Kidney epithelial cell (primary cell): ENCODE data around the gene ATRIP. TPM values are rescaled to one million over a fixed set of nuclear protein-coding genes. Genes with fewer than 3 reads are reported as not detected.
"Not testable (repeated sequence)": the region's sequence is repeated elsewhere in the genome, so short reads cannot be mapped to it uniquely, and the experiment has no call there.

Experiments used
- DNase-seq: peaks from one replicate; pipeline ENCODE4 v3.0.0-alpha.2; 2010; ENCODE audit warnings: low read depth
- H3K27me3 ChIP-seq: 2 replicates; pipeline ENCODE4 v1.6.0; 2011; ENCODE audit warnings: low read length; ENCODE audit not compliant: control insufficient read depth, insufficient read depth
- H3K36me3 ChIP-seq: 2 replicates; pipeline ENCODE4 v1.5.1; 2011; ENCODE audit warnings: low read length; ENCODE audit not compliant: control insufficient read depth, insufficient read depth
- H3K4me3 ChIP-seq: 2 replicates; pipeline ENCODE4 v1.5.1; 2011; ENCODE audit warnings: low read depth, mild to moderate bottlenecking, control low read depth, low read length
- CTCF ChIP-seq: IDR thresholded peaks from 2 replicates; pipeline ENCODE4 v1.5.1; 2011; ENCODE audit warnings: mild to moderate bottlenecking, moderate library complexity, low read length, control low read depth, inconsistent platforms; ENCODE audit not compliant: insufficient read depth, poor library complexity, severe bottlenecking
- total RNA-seq: library from RNA; depleted of rRNA; stranded (reverse); fragments of >200 nt; gene quantifications from 2 replicates; pipeline ENCODE4 v1.2.3, GENCODE V29; 2015

Gene ATRIP
- total RNA-seq = 5.7 and 6.8 TPM in 2 replicates

GRCh38 chr3:48446425-48447193 lies at the start of gene ATRIP:
ATRIP (plus strand) TSS chr3:48446737; CDS start chr3:48446846, 109 bp downstream.
- Histone ChIP-seq H3K4me3 (peak within 1 kb of the TSS; percentile 99), H3K36me3 (no peaks in the 10 kb centered on the region), H3K27me3 (no peaks in the 10 kb centered on the region)
- no peak for DNase-seq
- TF ChIP-seq CTCF = no peak

- no peak for DNase-seq
- no peak for TF ChIP-seq CTCF
- Histone ChIP-seq H3K27me3 (no peaks in the 10 kb centered on the region), H3K4me3 (no peak overlapping the region), H3K36me3 (no peaks in the 10 kb centered on the region)
These were observed 48.5 kb upstream of the ATRIP start for GRCh38 chr3:48397767-48398681.

GRCh38 chr3:48398701-48399386 lies 47.7 kb upstream of the ATRIP start:
- H3K27me3 ChIP-seq = no peaks in the 10 kb centered on the region
- no peak for TF ChIP-seq CTCF
- no peak for DNase-seq

GRCh38 chr3:48399387-48400172 lies 47.0 kb upstream of the ATRIP start:
- no peak for TF ChIP-seq CTCF
- H3K27me3 ChIP-seq = no peaks in the 10 kb centered on the region
- H3K36me3 ChIP-seq = no peaks in the 10 kb centered on the region
- no peak for DNase-seq
- H3K4me3 ChIP-seq = no peak overlapping the region

More at GRCh38 chr3:48398701-48399386, 47.7 kb upstream of the ATRIP start:
- no peaks in the 10 kb centered on the region for H3K36me3 ChIP-seq
- H3K4me3 ChIP-seq = no peak overlapping the region

GRCh38 chr3:48400824-48401433 lies 45.6 kb upstream of the ATRIP start:
- Histone ChIP-seq H3K27me3 (no peaks in the 10 kb centered on the region), H3K36me3 (no peaks in the 10 kb centered on the region), H3K4me3 (no peak overlapping the region)
- peak; percentile 29 for DNase-seq
- peak; percentile 75 for TF ChIP-seq CTCF

- H3K4me3 ChIP-seq, DNase-seq, H3K27me3 ChIP-seq, H3K36me3 ChIP-seq: not testable (repeated sequence)
These were observed 45.1 kb upstream of the ATRIP start for GRCh38 chr3:48401434-48401901.
